HG02610 (cell line): Measurements from ENCODE around the gene VSNL1.

Experiments used
- ATAC-seq: cut with Tn5 transposase; IDR thresholded peaks from one replicate; pipeline ENCODE4 v1.9.1; 2021; ENCODE audit warnings: mild to moderate bottlenecking, moderate library complexity; ENCODE audit not compliant: unreplicated experiment

The VSNL1 gene

GRCh38 chr2:17610521-17610920 lies 70.0 kb downstream of the VSNL1 start:
- ATAC-seq = no peak

- no peak for ATAC-seq
These were observed 70.5 kb downstream of the VSNL1 start for GRCh38 chr2:17611036-17611435.

DNA sequence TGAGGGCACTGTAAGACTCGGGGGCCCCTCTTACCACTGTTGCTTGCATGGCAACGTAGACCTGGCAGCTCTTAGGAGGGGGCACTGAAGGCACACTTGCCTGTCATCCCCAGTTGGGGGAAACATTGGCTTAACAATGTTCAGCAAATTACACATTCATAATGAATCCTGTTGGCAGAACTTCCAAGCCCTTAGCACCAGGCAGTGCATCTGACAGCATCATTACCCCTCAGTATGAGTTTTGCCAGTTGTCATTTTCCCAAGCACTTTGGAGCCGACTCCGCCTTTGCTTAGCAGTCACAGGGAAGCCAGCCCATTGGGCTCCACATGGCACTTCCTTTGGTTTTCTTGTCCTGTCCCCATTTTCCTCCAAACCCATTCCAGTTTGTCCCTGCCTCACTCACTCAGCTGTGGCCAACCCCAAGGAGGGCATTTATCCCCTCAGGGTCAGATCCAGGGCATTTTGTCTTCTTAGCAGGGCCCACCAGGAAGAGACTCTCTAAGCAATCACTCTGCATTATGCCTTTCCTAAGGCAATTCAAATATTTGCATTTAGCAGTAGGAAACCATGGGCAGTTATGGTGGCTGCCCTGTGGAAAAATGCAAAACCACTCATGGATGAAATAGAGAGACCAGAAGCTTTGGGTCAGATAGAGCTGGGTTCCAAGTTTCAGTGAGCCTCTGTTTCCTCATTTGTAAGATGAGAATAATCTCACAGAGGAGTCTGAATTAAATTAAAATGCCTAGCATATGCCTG lies 73.9 kb downstream of the VSNL1 start:
- no peak for ATAC-seq

DNA sequence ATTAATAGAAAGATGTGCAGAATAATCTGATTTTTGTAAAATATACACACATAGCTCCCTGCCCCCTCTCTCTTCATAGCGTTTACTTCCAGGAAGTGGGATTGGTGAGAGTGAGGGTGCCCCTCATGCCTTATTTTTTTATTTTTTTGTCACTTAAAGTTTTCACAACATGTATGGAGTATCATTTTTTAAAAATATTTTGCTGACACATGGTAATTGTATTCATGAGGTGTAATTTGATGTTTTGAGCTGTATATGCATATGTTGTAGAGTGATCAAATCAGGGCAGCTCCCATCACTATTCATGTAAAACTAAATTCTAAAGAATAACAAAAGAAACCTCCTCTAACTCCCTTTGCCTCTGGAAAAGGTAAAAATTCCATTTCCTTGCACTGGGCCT lies 74.7 kb downstream of the VSNL1 start:
- ATAC-seq = no peak

GRCh38 chr2:17615728-17616351 lies 75.3 kb downstream of the VSNL1 start:
- no peak for ATAC-seq

DNA sequence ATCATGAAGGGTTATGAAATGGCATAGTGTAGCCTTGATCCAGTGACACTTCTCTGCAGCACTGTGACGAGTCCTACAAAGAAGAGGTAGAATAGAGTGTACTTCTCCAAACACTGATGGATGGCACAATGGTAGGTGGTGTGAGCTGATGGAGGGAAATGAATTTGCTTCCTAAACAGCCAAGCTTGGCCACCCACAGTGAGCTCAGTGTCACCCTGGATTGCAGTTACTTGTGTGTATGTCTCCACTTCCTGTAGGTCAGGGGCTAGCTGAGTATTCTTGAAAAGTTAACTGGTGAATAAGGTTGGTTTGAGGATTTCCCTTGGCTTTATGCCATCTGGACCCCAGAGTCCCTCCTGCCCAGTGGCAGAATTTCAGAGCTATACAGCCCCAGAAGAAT lies 75.9 kb downstream of the VSNL1 start:
- no peak for ATAC-seq

GRCh38 chr2:17617516-17617915 lies 77.0 kb downstream of the VSNL1 start:
- ATAC-seq = no peak

DNA sequence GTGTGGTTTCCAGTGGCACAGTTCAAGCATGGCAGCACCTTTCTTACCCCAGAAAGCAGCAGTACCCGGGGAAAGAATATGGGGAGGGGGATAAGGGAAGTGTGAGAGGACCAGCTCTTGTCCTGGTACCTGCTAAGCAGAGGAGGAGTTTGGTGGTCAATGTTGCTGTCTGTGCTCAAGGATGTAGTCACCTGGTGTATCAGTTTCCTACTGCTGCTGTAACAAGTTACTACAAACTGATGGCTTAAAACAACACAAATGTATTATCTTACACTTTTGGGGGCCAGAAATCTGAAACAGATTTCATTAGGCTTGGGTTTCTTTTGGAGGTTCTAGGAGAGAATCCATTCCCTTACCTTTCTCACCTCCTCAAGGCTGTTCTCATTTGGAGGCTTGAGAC lies 77.5 kb downstream of the VSNL1 start:
- no peak for ATAC-seq

DNA sequence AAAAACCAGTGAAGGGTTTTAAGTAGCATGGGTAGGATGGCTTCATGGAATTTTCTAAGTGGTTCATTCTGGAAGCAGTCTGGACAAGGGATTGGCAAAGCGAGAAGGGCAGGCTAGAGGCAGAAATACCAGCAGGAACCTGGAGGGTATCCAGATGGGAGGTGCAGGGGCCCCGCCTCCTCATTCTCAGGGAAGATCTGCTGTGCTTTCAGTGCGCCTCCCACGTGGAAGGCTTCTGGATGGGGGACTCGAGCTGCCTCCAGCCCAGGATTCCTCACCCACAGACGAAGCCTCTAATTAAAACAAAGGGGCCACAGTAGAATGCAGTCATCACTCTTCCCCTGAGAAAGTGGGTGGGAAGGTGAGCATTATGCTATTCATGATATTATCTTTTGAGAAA lies 79.8 kb downstream of the VSNL1 start:
- ATAC-seq = no peak

DNA sequence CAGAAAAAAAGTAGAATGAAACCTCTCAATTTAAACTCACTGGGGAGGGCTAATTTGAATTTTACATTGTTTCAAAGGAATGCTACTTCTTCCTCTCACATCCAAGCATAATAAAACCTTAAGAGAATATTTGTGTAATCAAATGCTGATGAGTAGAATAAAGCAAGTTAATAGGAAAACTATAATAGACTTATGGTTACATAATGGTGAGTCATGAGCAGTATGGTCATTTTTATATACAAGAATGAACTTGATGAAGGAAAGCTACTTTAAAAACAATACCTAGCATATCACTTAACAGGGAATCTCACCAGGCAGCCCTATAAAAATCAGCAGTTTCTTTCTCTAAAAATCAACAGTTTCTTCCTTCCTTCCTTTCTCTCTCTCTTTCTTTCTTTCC lies 80.3 kb downstream of the VSNL1 start:
- ATAC-seq = no peak

- ATAC-seq = no peak
These were observed 81.3 kb downstream of the VSNL1 start for GRCh38 chr2:17621781-17622180.

DNA sequence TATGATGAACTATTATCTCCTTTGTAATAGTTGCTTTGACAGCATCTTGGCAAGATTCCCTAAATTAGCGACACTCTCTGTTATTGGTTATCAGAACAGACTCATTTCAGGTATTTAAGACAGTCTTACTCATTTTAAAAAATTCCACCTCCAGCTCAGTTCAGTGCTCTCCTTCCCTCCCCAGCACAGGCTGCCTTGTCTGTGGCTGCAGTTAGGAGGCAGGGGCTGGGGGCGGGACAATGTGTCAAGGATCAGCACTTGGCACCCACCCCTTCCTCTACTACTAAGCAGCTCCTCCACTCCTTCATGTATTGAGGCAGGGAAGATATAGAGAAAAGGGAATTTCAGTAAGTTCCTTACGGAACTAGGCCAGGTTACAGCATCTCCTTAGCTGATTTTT lies 85.0 kb downstream of the VSNL1 start:
- no peak for ATAC-seq

DNA sequence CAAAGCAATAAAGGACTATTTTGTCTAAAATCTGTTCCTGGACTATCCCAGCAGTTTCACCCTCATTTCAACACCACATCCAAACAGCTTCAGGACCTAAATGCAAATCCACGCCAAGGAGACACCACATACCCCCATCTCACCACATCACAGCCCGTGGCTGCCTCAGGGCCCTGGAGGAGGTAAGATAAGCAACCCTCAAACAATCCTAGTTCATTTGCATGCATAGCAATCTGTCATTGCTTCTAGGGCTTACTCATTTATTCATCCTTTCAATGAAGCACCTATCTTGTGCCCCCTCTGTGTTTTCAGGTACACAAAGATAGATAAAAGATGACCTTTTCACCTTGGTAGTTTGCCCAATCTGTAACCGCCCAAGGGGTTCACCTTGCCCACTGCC lies 86.5 kb downstream of the VSNL1 start:
- no peak for ATAC-seq

- ATAC-seq = peak; percentile 36
These were observed 86.9 kb downstream of the VSNL1 start for GRCh38 chr2:17627434-17627833.

GRCh38 chr2:17628349-17629261 lies 88.1 kb downstream of the VSNL1 start:
- peak; percentile 34 for ATAC-seq

GRCh38 chr2:17630089-17630488 lies 89.6 kb downstream of the VSNL1 start:
- ATAC-seq = no peak

GRCh38 chr2:17634997-17635396 lies 94.5 kb downstream of the VSNL1 start:
- ATAC-seq = no peak

- ATAC-seq = no peak
These were observed 95.8 kb downstream of the VSNL1 start for GRCh38 chr2:17636257-17636656.

- ATAC-seq = no peak
These were observed 96.8 kb downstream of the VSNL1 start for GRCh38 chr2:17637131-17637906.

GRCh38 chr2:17638196-17638743 lies 97.8 kb downstream of the VSNL1 start:
- no peak for ATAC-seq

GRCh38 chr2:17640406-17640805 lies 99.9 kb downstream of the VSNL1 start:
- ATAC-seq = no peak
